Peyer's patch (tissue), 4 donors: ENCODE data around the gene CIPC.

Experiments
- CTCF ChIP-seq, 6 experiments: fragments of 450-650 bp in 4 of 6; fragments of 200-600 bp in 2 of 6; sonication (generic) in 1 of 6; IDR thresholded peaks; one replicate each; pipeline ENCODE4 v1.5.1; 2017 to 2019; ENCODE audit warnings: antibody characterized with exemption in 6 of 6, mild to moderate bottlenecking in 3 of 6, moderate library complexity in 1 of 6
- POLR2A ChIP-seq, 2 donors: fragments of 450-650 bp; IDR thresholded peaks; one replicate each; pipeline ENCODE4 v1.5.1; 2017; ENCODE audit warnings: antibody characterized with exemption in 2 of 2, mild to moderate bottlenecking in 2 of 2, moderate library complexity in 2 of 2

- TF ChIP-seq CTCF (IDR thresholded peaks at IDR 0.05) (no peak), POLR2A (IDR thresholded peaks at IDR 0.05) (no peak)
Observed at GRCh38 chr14:77128414-77128891, 30.4 kb downstream of the CIPC start.
